Body of pancreas (tissue), 4 donors: Measurements from ENCODE around the gene PCDHGA8. TPM values are rescaled to one million over a fixed set of nuclear protein-coding genes. Genes with fewer than 3 reads are reported as not detected.
A peak's percentile ranks its signal among the peaks of the same experiment; 100 is the strongest.
"Not testable (repeated sequence)": the region's sequence is repeated elsewhere in the genome, so short reads cannot be mapped to it uniquely, and the experiment has no call there.

Experiments used
- ATAC-seq: fragments of 150-250 bp; one replicate; pipeline ENCODE4 v1.9.1; 2016
- DNase-seq, 4 donors: peaks; one replicate each; pipeline ENCODE4 v3.0.0-alpha.2; 2019
- H3K27ac ChIP-seq, 4 donors: fragments of 200-600 bp; sonication (generic); 1 replicate in 3 of 4; 2 replicates in 1 of 4; pipeline versions ENCODE4 v1.5.1 to v1.6.1; 2016 to 2019; ENCODE audit warnings: mild to moderate bottlenecking in 1 of 4, mixed read lengths in 1 of 4, moderate library complexity in 1 of 4
- H3K27me3 ChIP-seq, 2 donors: fragments of 200-600 bp; sonication (generic); one replicate each; pipeline ENCODE4 v1.6.0; 2016; ENCODE audit warnings: mild to moderate bottlenecking in 1 of 2
- H3K36me3 ChIP-seq, 2 donors: fragments of 200-600 bp; sonication (generic); replicated peaks in 1 of 2; 2 replicates each; pipeline ENCODE4 v1.5.1; 2016; ENCODE audit warnings: low read depth in 2 of 2; ENCODE audit not compliant: insufficient read depth in 1 of 2
- H3K4me1 ChIP-seq: fragments of 200-600 bp; sonication (generic); one replicate; pipeline ENCODE4 v1.6.0; 2016
- H3K4me3 ChIP-seq, 2 donors: fragments of 200-600 bp; sonication (generic); 1 replicate in 1 of 2; 2 replicates in 1 of 2; pipeline ENCODE4 v1.5.1; 2016 to 2019
- H3K9me3 ChIP-seq, 3 donors: fragments of 200-600 bp; sonication (generic); 1 replicate in 2 of 3; 2 replicates in 1 of 3; pipeline ENCODE4 v1.5.1; 2016
- CTCF ChIP-seq, 7 experiments: fragments of 450-650 bp in 4 of 7; fragments of 200-600 bp in 3 of 7; sonication (generic) in 3 of 7; IDR thresholded peaks; one replicate each; pipeline ENCODE4 v1.5.1; 2016 to 2019; ENCODE audit warnings: antibody characterized with exemption in 7 of 7
- POLR2A ChIP-seq, 3 donors: fragments of 450-650 bp; IDR thresholded peaks; one replicate each; pipeline ENCODE4 v1.6.1; 2016; ENCODE audit warnings: antibody characterized with exemption in 3 of 3, mild to moderate bottlenecking in 2 of 3
- WGBS, 2 donors: methylation state at CpG; one replicate each; pipeline ENCODE4 v1.1.5; 2017; 5-methylcytosine and 5-hydroxymethylcytosine counted together
- intact Hi-C: fragments of 100-400 bp; cut with DNase I; formaldehyde crosslinking; loops from one replicate; pipeline ENCODE4 v1.15.1; 2023
- total RNA-seq, 2 donors: library from RNA; depleted of rRNA; stranded (reverse); fragments of >200 nt; gene quantifications; one replicate each; pipeline ENCODE4 v1.1.0, GENCODE V29; 2016

Gene PCDHGA8
- total RNA-seq, 2 donors from 2014 or later = 4.2 to 10.2 TPM

- Histone ChIP-seq H3K36me3 (no peaks in the 10 kb centered on the region), H3K9me3 (peaks cover 0 to 67% (median 7%) of the 10 kb centered on the region in 3 donors), H3K27ac (no peak within 1 kb of the TSS), H3K27me3 (no peaks in the 10 kb centered on the region), H3K4me3 (no peak within 1 kb of the TSS), H3K4me1 (no peaks in the 10 kb centered on the region)
- intact Hi-C loops = loop anchor here (10.0 kb wide), 1 partner anchor 102 kb away; no protein-coding TSS in a partner anchor
- ATAC-seq (no peak), DNase-seq (peak in 3 of 4 donors; percentile 40 to 54 (median 40))
- WGBS, 2 donors = 19 to 24% methylated on average over 31 of the region's 31 CpGs
- TF ChIP-seq CTCF (IDR thresholded peaks at IDR 0.05) (peak in 4 of 7 experiments; percentile 16 to 43 (median 32)), POLR2A (IDR thresholded peaks at IDR 0.05) (no peak)
Observed at GRCh38 chr5:141412854-141413539, 20.6 kb downstream of the PCDHGA8 start, which contains the start of gene PCDHGA10. Gene PCDHGA10, plus strand, starts transcription at chr5:141412987. Its CDS starts 189 bp downstream, at chr5:141413176.

GRCh38 chr5:141413540-141414069 lies 21.2 kb downstream of the PCDHGA8 start:
- peaks cover 0 to 70% (median 7%) of the 10 kb centered on the region in 3 donors for H3K9me3 ChIP-seq
- intact Hi-C loops = loop anchor here (10.0 kb wide), 1 partner anchor 101 kb away; no protein-coding TSS in a partner anchor
- no peaks in the 10 kb centered on the region for H3K4me1 ChIP-seq
- no peak for ATAC-seq
- TF ChIP-seq CTCF (IDR thresholded peaks at IDR 0.05) (no peak), POLR2A (IDR thresholded peaks at IDR 0.05) (no peak)
- DNase-seq = no peak
- no peaks in the 10 kb centered on the region for H3K36me3 ChIP-seq
- no peak overlapping the region for H3K4me3 ChIP-seq
- H3K27me3 ChIP-seq = no peaks in the 10 kb centered on the region
- no peak overlapping the region for H3K27ac ChIP-seq
- whole genome bisulfite sequencing, 2 donors = 18 to 23% methylated on average over 24 to 25 of the region's 25 CpGs

GRCh38 chr5:141414548-141415274 lies 22.3 kb downstream of the PCDHGA8 start:
- H3K27me3 ChIP-seq = not testable (repeated sequence)

GRCh38 chr5:141415275-141415618 lies 22.8 kb downstream of the PCDHGA8 start:
- intact Hi-C loops = loop anchor here (10.0 kb wide), 1 partner anchor 100 kb away; no protein-coding TSS in a partner anchor
- H3K27ac ChIP-seq, H3K4me1 ChIP-seq, DNase-seq, H3K4me3 ChIP-seq, ATAC-seq, H3K36me3 ChIP-seq, H3K27me3 ChIP-seq: not testable (repeated sequence)
- H3K9me3 ChIP-seq = peaks cover 0 to 70% (median 8%) of the 10 kb centered on the region in 3 donors
- WGBS, 2 donors = 13 to 30% methylated on average over 22 to 24 of the region's 24 CpGs

More at GRCh38 chr5:141414548-141415274, 22.3 kb downstream of the PCDHGA8 start:
- ATAC-seq, H3K4me1 ChIP-seq, H3K36me3 ChIP-seq, H3K27ac ChIP-seq, DNase-seq, H3K4me3 ChIP-seq: not testable (repeated sequence)
- intact Hi-C loops = loop anchor here (10.0 kb wide), 1 partner anchor 100 kb away; no protein-coding TSS in a partner anchor
- H3K9me3 ChIP-seq = peaks cover 0 to 70% (median 9%) of the 10 kb centered on the region in 3 donors
- WGBS, 2 donors = 19 to 28% methylated on average over 26 to 46 of the region's 46 CpGs

GRCh38 chr5:141417494-141418172 lies 25.2 kb downstream of the PCDHGA8 start, which contains the start of gene PCDHGB7:
Gene PCDHGB7, plus strand, starts transcription at chr5:141417677. Its CDS starts 183 bp downstream, at chr5:141417860.
- DNase-seq = peak; percentile 54 to 72 (median 66)
- Histone ChIP-seq H3K9me3 (peaks cover 0 to 82% (median 8%) of the 10 kb centered on the region in 3 donors), H3K4me3 (peak within 1 kb of the TSS in 1 of 2 donors; percentile 4)
- ATAC-seq = peak; percentile 82
- H3K27me3 ChIP-seq, H3K36me3 ChIP-seq, H3K4me1 ChIP-seq, H3K27ac ChIP-seq: not testable (repeated sequence)
- intact Hi-C loops = loop anchor here (10.0 kb wide), 1 partner anchor 97 kb away; no protein-coding TSS in a partner anchor
- WGBS, 2 donors = 5 to 9% methylated on average over 30 to 47 of the region's 47 CpGs
- TF ChIP-seq CTCF (IDR thresholded peaks at IDR 0.05) = peak in 6 of 7 experiments; percentile 25 to 65 (median 60)
